Trophoblast cell (in vitro differentiated cells and primary cell): ENCODE data around the gene RRBP1.

Experiments used
- DNase-seq, 2 donors: peaks; one replicate each; pipeline ENCODE4 v3.0.0-alpha.2; 2016
- H2AFZ ChIP-seq: 2 replicates; pipeline ENCODE4 v1.6.1; 2013; ENCODE audit warnings: low read length, moderate library complexity, mild to moderate bottlenecking; ENCODE audit not compliant: insufficient read depth, poor library complexity
- H2AK5ac ChIP-seq: 2 replicates; pipeline ENCODE4 v1.6.1; 2013; ENCODE audit warnings: mild to moderate bottlenecking, low read length
- H2BK120ac ChIP-seq: 2 replicates; pipeline ENCODE4 v1.6.1; 2013; ENCODE audit warnings: low read length, mild to moderate bottlenecking, moderate library complexity; ENCODE audit not compliant: insufficient read depth, poor library complexity
- H2BK12ac ChIP-seq: 2 replicates; pipeline ENCODE4 v1.6.1; 2013; ENCODE audit warnings: mild to moderate bottlenecking, low read length, moderate library complexity
- H2BK5ac ChIP-seq: 2 replicates; pipeline ENCODE4 v1.6.1; 2013; ENCODE audit warnings: low read length, low read depth, moderate library complexity, mild to moderate bottlenecking; ENCODE audit not compliant: poor library complexity
- H3K14ac ChIP-seq: 2 replicates; pipeline ENCODE4 v1.6.1; 2013; ENCODE audit warnings: mild to moderate bottlenecking, low read length
- H3K18ac ChIP-seq: 2 replicates; pipeline ENCODE4 v1.6.1; 2013; ENCODE audit warnings: mild to moderate bottlenecking, low read length
- H3K23ac ChIP-seq: 2 replicates; pipeline ENCODE4 v1.6.1; 2013; ENCODE audit warnings: low read length
- H3K27ac ChIP-seq: 2 replicates; pipeline ENCODE4 v1.5.1; 2013; ENCODE audit warnings: low read depth, mild to moderate bottlenecking, inconsistent platforms, low read length, moderate library complexity
- H3K27me3 ChIP-seq: 2 replicates; pipeline ENCODE4 v1.6.1; 2013; ENCODE audit warnings: inconsistent platforms, mild to moderate bottlenecking, low read length, moderate library complexity; ENCODE audit not compliant: insufficient read depth
- H3K36me3 ChIP-seq, 2 experiments: 1 replicate in 1 of 2; 2 replicates in 1 of 2; pipeline ENCODE4 v1.6.1; 2013; ENCODE audit warnings: low read length in 2 of 2, mild to moderate bottlenecking in 2 of 2, moderate library complexity in 1 of 2; ENCODE audit not compliant: insufficient read depth in 2 of 2, control insufficient read depth in 1 of 2
- H3K4ac ChIP-seq: 2 replicates; pipeline ENCODE4 v1.6.1; 2013; ENCODE audit warnings: low read depth, mild to moderate bottlenecking, low read length, moderate library complexity
- H3K4me1 ChIP-seq, 2 experiments: 1 replicate in 1 of 2; 2 replicates in 1 of 2; pipeline ENCODE4 v1.6.1; 2013; ENCODE audit warnings: low read length in 2 of 2, mild to moderate bottlenecking in 2 of 2, moderate library complexity in 1 of 2; ENCODE audit not compliant: insufficient read depth in 2 of 2, control insufficient read depth in 1 of 2
- H3K4me2 ChIP-seq: 2 replicates; pipeline ENCODE4 v1.6.1; 2013; ENCODE audit warnings: inconsistent platforms, mild to moderate bottlenecking, low read length, moderate library complexity
- H3K4me3 ChIP-seq: 2 replicates; pipeline ENCODE4 v1.5.1; 2013; ENCODE audit warnings: mild to moderate bottlenecking, low read depth, low read length, inconsistent platforms
- H3K79me1 ChIP-seq: one replicate; pipeline ENCODE4 v1.6.1; 2013; ENCODE audit warnings: low read length
- H3K79me2 ChIP-seq: 2 replicates; pipeline ENCODE4 v1.6.1; 2013; ENCODE audit warnings: low read length, mild to moderate bottlenecking; ENCODE audit not compliant: control insufficient read depth, insufficient read depth, poor library complexity
- H3K9ac ChIP-seq: 2 replicates; pipeline ENCODE4 v1.6.1; 2013; ENCODE audit warnings: mild to moderate bottlenecking, low read length
- H3K9me3 ChIP-seq: 2 replicates; pipeline ENCODE4 v1.6.1; 2013; ENCODE audit warnings: low read depth, mild to moderate bottlenecking, control low read depth, inconsistent platforms, low read length; ENCODE audit not compliant: insufficient read depth
- H4K12ac ChIP-seq: 2 replicates; pipeline ENCODE4 v1.6.1; 2013; ENCODE audit warnings: low read depth, mild to moderate bottlenecking, low read length, moderate library complexity
- H4K8ac ChIP-seq: 2 replicates; pipeline ENCODE4 v1.6.1; 2013; ENCODE audit warnings: low read depth, mild to moderate bottlenecking, low read length, moderate library complexity
- H4K91ac ChIP-seq: one replicate; pipeline ENCODE4 v1.6.1; 2013; ENCODE audit warnings: low read depth, mild to moderate bottlenecking, low read length, moderate library complexity
- WGBS: extraction: QIAGEN DNeasy Blood & Tissue Kit; methylation state at CpG from one replicate; pipeline ENCODE4 v1.1.7; 2013; ENCODE audit warnings: missing lambda C conversion rate; ENCODE audit not compliant: insufficient read length, insufficient coverage; ENCODE audit errors: extremely low coverage; 5-methylcytosine and 5-hydroxymethylcytosine counted together

Gene RRBP1

GRCh38 chr20:17723301-17723691 is 41.3 kb upstream of the RRBP1 start:
- H3K36me3 ChIP-seq = no peaks in the 10 kb centered on the region
- H3K79me1 ChIP-seq = no peaks in the 10 kb centered on the region
- H3K27ac ChIP-seq = no peak overlapping the region
- H2BK120ac ChIP-seq = no peak overlapping the region
- H4K12ac ChIP-seq = no peak overlapping the region
- peaks cover 3 to 5% of the 10 kb centered on the region in 2 experiments for H3K4me1 ChIP-seq
- no peak overlapping the region for H4K8ac ChIP-seq
- H4K91ac ChIP-seq = no peak overlapping the region
- no CpG with 5 or more reads among the region's 5 CpGs for WGBS
- no peak overlapping the region for H2BK5ac ChIP-seq
- H3K14ac ChIP-seq = no peak overlapping the region
- H2AFZ ChIP-seq = no peak overlapping the region
- H3K18ac ChIP-seq = no peak overlapping the region
- H3K9ac ChIP-seq = no peak overlapping the region
- H2BK12ac ChIP-seq = no peak overlapping the region
- H3K23ac ChIP-seq = no peak overlapping the region
- no peak overlapping the region for H3K4ac ChIP-seq
- H3K27me3 ChIP-seq = no peaks in the 10 kb centered on the region
- no peak overlapping the region for H3K4me3 ChIP-seq
- DNase-seq = no peak
- H3K79me2 ChIP-seq = no peaks in the 10 kb centered on the region
- H2AK5ac ChIP-seq = no peak overlapping the region
- no peaks in the 10 kb centered on the region for H3K9me3 ChIP-seq
- no peak overlapping the region for H3K4me2 ChIP-seq

- no peak overlapping the region for H4K8ac ChIP-seq
- no peak overlapping the region for H3K4me2 ChIP-seq
- H2BK120ac ChIP-seq = no peak overlapping the region
- peaks cover 3 to 5% of the 10 kb centered on the region in 2 experiments for H3K4me1 ChIP-seq
- no peaks in the 10 kb centered on the region for H3K36me3 ChIP-seq
- no peak overlapping the region for H2AFZ ChIP-seq
- H3K27ac ChIP-seq = no peak overlapping the region
- no peak overlapping the region for H4K91ac ChIP-seq
- H2BK5ac ChIP-seq = no peak overlapping the region
- no peak overlapping the region for H2BK12ac ChIP-seq
- H2AK5ac ChIP-seq = no peak overlapping the region
- WGBS = no CpG with 5 or more reads among the region's 14 CpGs
- H3K27me3 ChIP-seq = no peaks in the 10 kb centered on the region
- no peak overlapping the region for H3K18ac ChIP-seq
- no peak overlapping the region for H4K12ac ChIP-seq
- H3K79me1 ChIP-seq = no peaks in the 10 kb centered on the region
- H3K4me3 ChIP-seq = no peak overlapping the region
- no peak overlapping the region for H3K23ac ChIP-seq
- no peak overlapping the region for H3K9ac ChIP-seq
- H3K79me2 ChIP-seq = no peaks in the 10 kb centered on the region
- no peak overlapping the region for H3K4ac ChIP-seq
- no peak for DNase-seq
- no peak overlapping the region for H3K14ac ChIP-seq
- H3K9me3 ChIP-seq = no peaks in the 10 kb centered on the region
Observed at GRCh38 chr20:17722493-17723300, 40.7 kb upstream of the RRBP1 start.

- no peak overlapping the region for H2BK5ac ChIP-seq
- no peak overlapping the region for H4K12ac ChIP-seq
- no peaks in the 10 kb centered on the region for H3K27me3 ChIP-seq
- no peaks in the 10 kb centered on the region for H3K36me3 ChIP-seq
- no peak overlapping the region for H3K14ac ChIP-seq
- H3K4me3 ChIP-seq = no peak overlapping the region
- no peak overlapping the region for H4K91ac ChIP-seq
- H3K79me2 ChIP-seq = no peaks in the 10 kb centered on the region
- H3K23ac ChIP-seq = no peak overlapping the region
- H3K9me3 ChIP-seq = no peaks in the 10 kb centered on the region
- peak in 1 of 2 donors; percentile 29 for DNase-seq
- H3K4ac ChIP-seq = no peak overlapping the region
- H4K8ac ChIP-seq = no peak overlapping the region
- peaks cover 0 to 2% of the 10 kb centered on the region in 2 experiments for H3K4me1 ChIP-seq
- H3K79me1 ChIP-seq = no peaks in the 10 kb centered on the region
- no CpG with 5 or more reads among the region's 6 CpGs for WGBS
- H3K4me2 ChIP-seq = no peak overlapping the region
- no peak overlapping the region for H3K27ac ChIP-seq
- no peak overlapping the region for H2AK5ac ChIP-seq
- no peak overlapping the region for H2BK120ac ChIP-seq
- no peak overlapping the region for H2AFZ ChIP-seq
- no peak overlapping the region for H3K18ac ChIP-seq
- no peak overlapping the region for H3K9ac ChIP-seq
- H2BK12ac ChIP-seq = no peak overlapping the region
Observed at GRCh38 chr20:17721802-17722486, 39.9 kb upstream of the RRBP1 start.

GRCh38 chr20:17720755-17721154 is 38.7 kb upstream of the RRBP1 start:
- Histone ChIP-seq H3K23ac (no peak overlapping the region), H3K27me3 (no peaks in the 10 kb centered on the region), H3K18ac (no peak overlapping the region), H2BK12ac (no peak overlapping the region), H3K27ac (no peak overlapping the region), H3K9ac (no peak overlapping the region), H3K14ac (no peak overlapping the region), H4K8ac (no peak overlapping the region), H2BK5ac (no peak overlapping the region), H3K79me1 (no peaks in the 10 kb centered on the region), H3K4me1 (peaks cover 0 to 2% of the 10 kb centered on the region in 2 experiments), H3K79me2 (no peaks in the 10 kb centered on the region), H3K36me3 (no peaks in the 10 kb centered on the region), H3K4me2 (no peak overlapping the region), H3K9me3 (no peaks in the 10 kb centered on the region), H4K91ac (no peak overlapping the region), H2AFZ (no peak overlapping the region), H3K4ac (no peak overlapping the region), H2BK120ac (no peak overlapping the region), H2AK5ac (no peak overlapping the region), H3K4me3 (no peak overlapping the region), H4K12ac (no peak overlapping the region)
- no peak for DNase-seq
- no CpG with 5 or more reads among the region's 4 CpGs for WGBS
